Prostate gland (tissue), 2 donors: Measurements from ENCODE around the gene ZNF770. TPM values are rescaled to one million over a fixed set of nuclear protein-coding genes. Genes with fewer than 3 reads are reported as not detected.

Source experiments
- DNase-seq: peaks from one replicate; pipeline ENCODE4 v3.0.0-alpha.2; 2019; ENCODE audit warnings: low spot score
- H3K27ac ChIP-seq, 2 donors: fragments of 200-600 bp; sonication (generic); 2 replicates each; pipeline ENCODE4 v1.5.1; 2017 to 2019
- H3K27me3 ChIP-seq: fragments of 200-600 bp; sonication (generic); replicated peaks from 2 replicates; pipeline ENCODE4 v1.5.1; 2019; ENCODE audit not compliant: insufficient read depth
- H3K36me3 ChIP-seq, 2 donors: fragments of 200-600 bp; sonication (generic); 1 replicate in 1 of 2; 2 replicates in 1 of 2; pipeline versions ENCODE4 v1.5.1 to v1.8.1; 2017 to 2019
- H3K4me1 ChIP-seq: fragments of 200-600 bp; sonication (generic); replicated peaks from 2 replicates; pipeline ENCODE4 v1.5.1; 2019
- H3K4me3 ChIP-seq, 2 donors: fragments of 200-600 bp; sonication (generic); 2 replicates each; pipeline ENCODE4 v1.5.1; 2017 to 2019
- H3K9me3 ChIP-seq: fragments of 200-600 bp; sonication (generic); 2 replicates; pipeline ENCODE4 v1.5.1; 2017
- POLR2A ChIP-seq: fragments of 450-650 bp; IDR thresholded peaks from one replicate; pipeline ENCODE4 v1.6.1; 2016; ENCODE audit warnings: antibody characterized with exemption, mild to moderate bottlenecking
- POLR2AphosphoS5 ChIP-seq: sonication (generic); formaldehyde crosslinking; IDR thresholded peaks from one replicate; pipeline ENCODE4 v1.6.1; 2017; ENCODE audit warnings: antibody characterized with exemption
- WGBS: methylation state at CpG from one replicate; pipeline ENCODE4 v1.1.5; 2018; 5-methylcytosine and 5-hydroxymethylcytosine counted together
- intact Hi-C: fragments of 100-400 bp; cut with DNase I; formaldehyde crosslinking; loops from one replicate; pipeline ENCODE4 v1.14.2; 2022
- total RNA-seq, 2 donors: library from RNA; depleted of rRNA; stranded (reverse); fragments of >200 nt; gene quantifications; one replicate each; pipeline ENCODE4 v1.1.0, GENCODE V29; 2016
- TF ChIP-seq, protein P1 (sequence below), 4 experiments: fragments of 200-600 bp in 2 of 4; fragments of 450-650 bp in 2 of 4; sonication (generic) in 2 of 4; IDR thresholded peaks; 1 replicate in 3 of 4; 2 replicates in 1 of 4; pipeline ENCODE4 v1.5.1; 2016 to 2019; ENCODE audit warnings: antibody characterized with exemption in 4 of 4, mild to moderate bottlenecking in 2 of 4, moderate library complexity in 2 of 4

ZNF770 gene
- total RNA-seq, 2 donors from 2014 or later: 29.6 to 32.0 TPM

DNA sequence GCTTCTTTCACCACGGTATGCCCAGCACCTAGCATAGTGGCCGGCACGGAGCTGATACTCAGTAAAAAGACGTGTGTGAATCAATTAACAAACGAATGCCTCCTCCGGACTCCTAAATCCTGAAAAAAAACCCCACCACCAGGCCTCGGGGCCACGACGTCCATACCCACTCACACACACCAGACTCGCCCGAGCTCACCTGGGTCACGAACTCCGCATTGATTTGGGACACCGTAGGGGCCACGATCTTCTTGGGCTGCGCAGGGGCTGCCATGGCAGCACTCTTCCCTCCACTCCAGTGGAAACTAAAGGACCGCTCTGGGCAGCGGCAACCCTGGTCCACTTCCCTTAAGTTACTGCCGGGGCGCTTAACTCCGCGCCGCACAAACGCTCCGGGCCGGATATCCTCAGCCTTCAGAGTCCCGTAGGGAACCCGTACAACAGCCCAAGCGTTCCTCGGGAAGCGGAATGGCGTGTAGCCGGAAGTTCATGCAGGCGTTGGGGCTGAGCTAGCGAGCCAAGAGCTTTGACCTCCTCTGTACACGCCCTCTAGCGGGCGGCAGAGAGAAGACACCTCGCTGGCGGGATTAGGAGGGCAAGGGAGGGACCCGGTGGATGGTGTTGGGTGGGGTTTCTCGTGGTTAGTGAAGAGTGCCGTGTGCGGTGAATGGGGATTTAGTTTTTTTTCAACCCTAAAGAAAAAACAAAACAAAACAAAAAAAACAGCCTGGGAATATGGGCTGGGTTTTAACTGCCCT, 18.6 kb downstream of the ZNF770 start, which contains the start of gene AQR:
Gene AQR (minus strand): TSS at position 403 of the 758 bp plus-strand sequence. CDS start 129 bp downstream, at position 274.
- peak within 1 kb of the TSS; percentile 71 to 75 for H3K27ac ChIP-seq
- peak; percentile 44 for TF ChIP-seq POLR2A
- TF ChIP-seq, protein P1, sequence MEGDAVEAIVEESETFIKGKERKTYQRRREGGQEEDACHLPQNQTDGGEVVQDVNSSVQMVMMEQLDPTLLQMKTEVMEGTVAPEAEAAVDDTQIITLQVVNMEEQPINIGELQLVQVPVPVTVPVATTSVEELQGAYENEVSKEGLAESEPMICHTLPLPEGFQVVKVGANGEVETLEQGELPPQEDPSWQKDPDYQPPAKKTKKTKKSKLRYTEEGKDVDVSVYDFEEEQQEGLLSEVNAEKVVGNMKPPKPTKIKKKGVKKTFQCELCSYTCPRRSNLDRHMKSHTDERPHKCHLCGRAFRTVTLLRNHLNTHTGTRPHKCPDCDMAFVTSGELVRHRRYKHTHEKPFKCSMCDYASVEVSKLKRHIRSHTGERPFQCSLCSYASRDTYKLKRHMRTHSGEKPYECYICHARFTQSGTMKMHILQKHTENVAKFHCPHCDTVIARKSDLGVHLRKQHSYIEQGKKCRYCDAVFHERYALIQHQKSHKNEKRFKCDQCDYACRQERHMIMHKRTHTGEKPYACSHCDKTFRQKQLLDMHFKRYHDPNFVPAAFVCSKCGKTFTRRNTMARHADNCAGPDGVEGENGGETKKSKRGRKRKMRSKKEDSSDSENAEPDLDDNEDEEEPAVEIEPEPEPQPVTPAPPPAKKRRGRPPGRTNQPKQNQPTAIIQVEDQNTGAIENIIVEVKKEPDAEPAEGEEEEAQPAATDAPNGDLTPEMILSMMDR (IDR thresholded peaks at IDR 0.05): peak; percentile 60 to 98 (median 92)
- TF ChIP-seq POLR2AphosphoS5: peak; percentile 98
- peak; percentile 96 for DNase-seq
- intact Hi-C loops: loop anchor here (1.0 kb wide), 1 partner anchor 19 kb away; the partner anchor contains the start of gene ZNF770
- H3K4me3 ChIP-seq: peak within 1 kb of the TSS; percentile 64 to 68
- no peaks in the 10 kb centered on the region for H3K36me3 ChIP-seq
- H3K4me1 ChIP-seq: no peaks in the 10 kb centered on the region
- WGBS: under 1% methylated on average over 44 of the region's 44 CpGs
- no peaks in the 10 kb centered on the region for H3K27me3 ChIP-seq
- H3K9me3 ChIP-seq: no peaks in the 10 kb centered on the region

DNA sequence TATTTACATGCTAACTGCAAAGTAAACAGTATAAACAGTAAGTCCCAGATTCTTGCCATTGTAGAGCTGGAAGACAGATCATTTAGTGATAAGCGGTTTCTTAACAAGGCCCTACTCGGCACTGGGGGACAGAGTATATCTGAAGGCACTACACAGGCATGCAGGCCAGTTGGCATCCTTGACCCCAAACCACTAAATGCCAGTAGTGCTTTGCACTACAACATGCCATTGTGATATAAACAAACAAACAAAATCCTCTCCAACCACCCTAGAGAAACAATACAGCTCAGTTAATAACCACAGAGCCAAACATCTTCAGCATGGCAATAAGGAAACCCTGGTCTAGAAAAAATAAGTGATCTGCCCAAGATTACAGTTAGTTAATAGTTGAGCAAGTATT, 23.8 kb downstream of the ZNF770 start:
- no peaks in the 10 kb centered on the region for H3K27me3 ChIP-seq
- no peaks in the 10 kb centered on the region for H3K9me3 ChIP-seq
- 48% methylated on average over 2 of the region's 2 CpGs for WGBS
- H3K27ac ChIP-seq: no peak overlapping the region
- no peak for DNase-seq
- H3K4me3 ChIP-seq: no peak overlapping the region
- intact Hi-C loops: no loop called here
- H3K36me3 ChIP-seq: no peaks in the 10 kb centered on the region
- TF ChIP-seq, protein P1 (IDR thresholded peaks at IDR 0.05): no peak
- TF ChIP-seq POLR2A (no peak), POLR2AphosphoS5 (no peak)
- H3K4me1 ChIP-seq: no peaks in the 10 kb centered on the region

DNA sequence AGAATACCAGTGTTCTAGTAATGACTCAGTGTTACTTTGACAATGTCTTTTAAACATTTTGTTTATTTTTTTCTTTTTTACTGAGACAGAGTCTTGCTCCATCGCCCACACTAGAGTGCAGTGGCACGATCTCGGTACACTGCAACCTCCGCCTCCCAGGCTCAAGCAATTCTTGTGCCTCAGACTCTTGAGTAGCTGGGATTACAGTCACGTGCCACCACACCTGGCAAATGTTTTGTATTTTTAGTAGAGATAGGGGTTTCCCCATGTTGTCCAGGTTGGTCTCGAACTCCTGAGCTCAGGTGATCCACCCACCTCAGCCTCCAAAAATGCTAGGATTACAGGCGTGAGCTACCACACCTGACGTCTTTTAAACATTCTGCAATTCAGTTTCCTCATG, 34.2 kb downstream of the ZNF770 start:
- DNase-seq: no peak
- Histone ChIP-seq H3K4me3 (no peak overlapping the region), H3K4me1 (no peaks in the 10 kb centered on the region), H3K27me3 (no peaks in the 10 kb centered on the region), H3K27ac (no peak overlapping the region), H3K36me3 (no peaks in the 10 kb centered on the region), H3K9me3 (no peaks in the 10 kb centered on the region)
- WGBS: 88% methylated on average over 8 of the region's 8 CpGs
- intact Hi-C loops: no loop called here
- no peak for TF ChIP-seq POLR2A
- TF ChIP-seq, protein P1 (IDR thresholded peaks at IDR 0.05): no peak
- TF ChIP-seq POLR2AphosphoS5: no peak

DNA sequence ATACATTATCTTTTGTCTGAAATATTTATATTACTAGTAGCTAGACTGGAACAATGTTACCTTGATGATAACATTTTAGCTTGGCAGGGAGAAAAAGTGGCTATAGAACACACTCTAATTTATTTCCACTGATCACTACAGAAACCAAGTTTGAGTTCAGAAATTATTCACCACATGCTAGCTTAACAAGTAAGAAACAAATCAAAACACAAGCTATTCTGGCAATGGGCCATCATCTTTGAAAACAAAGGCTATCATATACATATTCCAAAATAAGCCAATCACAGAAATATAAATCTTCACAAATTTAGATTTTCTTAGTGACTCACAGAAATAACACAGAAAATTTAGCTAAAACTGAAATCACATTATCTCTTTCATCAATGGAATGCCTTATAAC, 35.6 kb downstream of the ZNF770 start:
- H3K27ac ChIP-seq: no peak overlapping the region
- no peaks in the 10 kb centered on the region for H3K36me3 ChIP-seq
- H3K9me3 ChIP-seq: no peaks in the 10 kb centered on the region
- TF ChIP-seq POLR2A: no peak
- TF ChIP-seq POLR2AphosphoS5: no peak
- H3K4me3 ChIP-seq: no peak overlapping the region
- DNase-seq: no peak
- H3K27me3 ChIP-seq: no peaks in the 10 kb centered on the region
- intact Hi-C loops: no loop called here
- no peaks in the 10 kb centered on the region for H3K4me1 ChIP-seq

DNA sequence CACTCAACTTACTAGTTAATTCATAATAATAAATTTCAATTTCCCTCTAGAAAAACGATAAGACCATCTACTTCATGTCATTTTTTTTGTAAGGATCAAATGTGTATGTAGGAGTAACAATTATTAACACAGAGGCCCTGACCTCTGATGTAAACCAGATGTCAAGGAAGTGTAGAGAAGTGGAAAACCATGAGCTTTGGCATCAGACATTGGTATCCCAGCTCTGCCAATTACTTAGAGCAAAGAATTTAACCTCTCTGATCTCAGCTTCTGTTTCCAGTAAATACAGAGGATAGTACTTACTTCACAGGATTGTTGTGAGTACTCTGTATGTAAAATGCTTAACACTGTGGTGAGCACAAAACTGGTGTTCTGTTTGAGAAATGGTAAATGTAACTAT, 36.1 kb downstream of the ZNF770 start:
- Histone ChIP-seq H3K27me3 (no peaks in the 10 kb centered on the region), H3K9me3 (no peaks in the 10 kb centered on the region), H3K36me3 (no peaks in the 10 kb centered on the region), H3K27ac (no peak overlapping the region), H3K4me1 (no peaks in the 10 kb centered on the region), H3K4me3 (no peak overlapping the region)
- intact Hi-C loops: no loop called here
- no peak for DNase-seq
- WGBS: 59% methylated on average over 1 of the region's 1 CpG
- TF ChIP-seq, protein P1 (IDR thresholded peaks at IDR 0.05): no peak
- no peak for TF ChIP-seq POLR2AphosphoS5
- TF ChIP-seq POLR2A: no peak
